IPS-NIHi7 (cell line): ENCODE data around the gene LCP2.

Source experiments
- DNase-seq: peaks from one replicate; pipeline ENCODE4 v3.0.0; 2012; ENCODE audit warnings: mixed read lengths; ENCODE audit errors: extremely low spot score

LCP2 gene

DNA sequence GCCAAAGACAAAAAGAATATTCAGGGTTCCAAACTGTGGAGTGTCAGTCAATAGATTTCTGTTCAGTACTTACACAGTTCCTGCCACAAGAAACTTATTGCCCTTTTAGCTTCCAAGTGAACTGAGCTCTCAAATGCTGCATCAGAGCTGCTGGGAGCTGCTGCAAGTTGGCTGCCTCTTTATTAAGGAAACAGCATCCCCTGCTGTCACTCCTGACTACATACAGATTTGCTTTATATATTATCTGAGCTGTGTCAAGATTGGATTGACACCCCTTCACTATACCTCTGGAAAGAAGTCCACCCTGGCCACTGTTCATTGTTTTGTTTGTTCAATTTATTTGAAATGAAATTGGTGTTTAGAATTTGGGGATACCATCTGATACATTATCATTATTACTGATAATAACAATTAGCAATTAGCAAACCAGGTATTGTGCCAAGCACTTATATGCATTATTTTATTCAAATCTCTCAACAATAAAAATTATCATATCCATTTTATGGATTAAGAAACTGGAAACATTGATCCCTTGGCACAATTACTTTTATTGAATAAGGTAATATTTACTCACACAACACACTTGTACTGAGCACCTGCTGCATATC lies 81.2 kb downstream of the LCP2 start:
- peak; percentile 75 for DNase-seq

DNA sequence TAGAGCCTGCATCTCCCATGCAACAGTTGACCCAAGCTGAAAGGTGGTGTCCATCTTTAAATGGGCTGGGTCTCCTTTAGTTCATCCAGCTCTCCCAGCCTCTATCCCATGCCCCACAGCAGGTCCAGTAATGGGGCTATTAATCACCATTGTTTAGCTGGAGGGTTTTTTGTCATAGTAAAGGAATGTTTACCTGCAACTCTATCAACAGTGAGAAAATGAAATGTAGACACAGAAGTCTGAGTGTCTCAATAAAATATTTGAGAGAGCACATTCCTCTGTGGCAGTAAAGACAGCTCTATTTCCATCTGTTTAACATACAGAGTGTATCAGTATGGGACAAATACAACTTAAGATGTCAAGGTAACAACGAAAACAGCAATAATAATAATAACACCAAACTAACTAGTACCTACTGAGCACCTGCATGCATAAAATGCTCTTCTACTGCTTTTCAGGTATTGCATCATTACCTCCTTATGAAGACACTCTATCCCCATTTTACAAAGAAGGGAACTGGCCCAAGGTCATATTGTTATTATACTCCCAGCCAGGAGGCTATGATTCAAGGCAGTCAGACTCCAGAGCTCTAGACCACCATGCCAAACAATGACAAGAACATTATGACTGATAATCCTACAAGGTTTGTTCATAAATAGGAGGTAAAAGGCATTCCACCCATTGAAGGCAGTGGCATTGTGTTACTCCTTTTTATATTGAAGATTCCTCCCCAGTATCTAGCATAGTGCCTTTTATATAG lies 85.8 kb downstream of the LCP2 start:
- DNase-seq: no peak

DNA sequence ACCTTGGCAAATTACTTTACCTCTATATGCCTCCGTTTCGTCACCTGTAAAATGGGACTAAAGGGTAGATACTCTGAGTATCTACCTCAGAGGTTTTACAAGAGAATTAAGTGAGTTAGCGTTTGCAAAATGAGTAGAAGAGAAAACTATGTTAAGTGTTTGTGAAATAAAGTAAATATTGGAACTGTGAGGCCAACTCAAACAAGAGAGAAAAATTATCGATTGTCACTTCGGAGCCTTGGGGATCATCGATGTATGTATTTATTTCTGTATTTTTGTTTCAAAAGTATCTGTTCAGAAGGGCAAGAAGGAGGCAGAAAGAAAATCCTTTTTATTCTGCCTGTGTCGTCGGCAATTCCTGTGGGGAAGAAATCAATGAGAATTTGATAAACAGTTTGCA lies 90.6 kb downstream of the LCP2 start:
- no peak for DNase-seq

DNA sequence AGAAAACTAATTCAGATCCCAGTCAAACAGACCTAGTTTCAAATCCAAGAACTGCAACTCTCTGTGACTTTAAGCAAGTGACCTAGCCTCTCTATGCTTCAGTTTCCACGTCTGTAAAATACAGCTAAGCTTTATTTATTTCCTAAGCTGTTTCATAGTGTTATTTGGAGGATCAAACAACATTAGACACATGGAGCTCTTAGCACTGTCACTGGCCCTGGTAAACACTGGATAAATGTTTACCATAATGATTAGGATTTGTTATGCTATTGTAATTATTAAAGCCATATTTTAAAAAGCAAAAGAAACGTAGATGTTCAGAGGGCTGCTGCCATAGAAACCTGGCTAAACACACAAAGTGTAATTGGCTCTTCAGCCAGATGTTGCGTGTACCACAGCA lies 91.4 kb downstream of the LCP2 start:
- no peak for DNase-seq

DNA sequence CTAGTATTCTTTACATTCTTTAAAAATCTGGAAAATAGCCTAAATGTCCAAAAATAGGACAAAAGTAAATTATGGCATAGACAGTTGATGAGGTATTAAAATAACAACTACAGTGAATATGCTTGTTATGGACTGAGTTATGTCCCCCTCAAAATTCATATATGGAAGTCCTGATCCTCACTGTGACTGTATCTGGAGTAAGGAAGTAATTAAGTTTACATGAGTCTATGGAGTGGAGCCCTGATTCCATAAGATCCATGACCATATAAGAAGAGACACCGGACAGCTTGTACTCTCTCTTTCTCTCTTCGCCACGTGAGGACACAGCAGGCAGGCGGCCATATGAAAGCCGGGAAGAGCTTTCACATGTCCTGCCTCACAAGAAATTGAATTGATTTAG lies 93.4 kb downstream of the LCP2 start:
- no peak for DNase-seq

DNA sequence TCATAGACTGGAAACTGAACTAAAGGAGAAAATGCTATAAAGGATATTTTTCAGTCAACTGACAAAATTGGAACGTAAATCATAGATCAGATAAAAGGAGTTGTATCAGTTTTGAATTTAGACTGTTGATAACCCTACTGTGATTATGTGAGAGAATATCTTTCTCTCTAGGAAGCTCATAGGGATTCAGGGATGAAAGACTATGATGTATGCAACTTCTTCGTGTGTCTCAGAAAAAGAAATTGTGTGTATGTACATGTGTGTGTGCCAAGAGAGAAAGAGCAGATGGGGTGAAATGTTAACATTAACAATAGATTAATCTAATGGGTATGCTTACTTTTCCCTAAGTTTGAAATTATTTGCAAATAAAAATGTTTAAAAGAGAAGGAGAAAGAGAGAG lies 95.5 kb downstream of the LCP2 start:
- DNase-seq: no peak

DNA sequence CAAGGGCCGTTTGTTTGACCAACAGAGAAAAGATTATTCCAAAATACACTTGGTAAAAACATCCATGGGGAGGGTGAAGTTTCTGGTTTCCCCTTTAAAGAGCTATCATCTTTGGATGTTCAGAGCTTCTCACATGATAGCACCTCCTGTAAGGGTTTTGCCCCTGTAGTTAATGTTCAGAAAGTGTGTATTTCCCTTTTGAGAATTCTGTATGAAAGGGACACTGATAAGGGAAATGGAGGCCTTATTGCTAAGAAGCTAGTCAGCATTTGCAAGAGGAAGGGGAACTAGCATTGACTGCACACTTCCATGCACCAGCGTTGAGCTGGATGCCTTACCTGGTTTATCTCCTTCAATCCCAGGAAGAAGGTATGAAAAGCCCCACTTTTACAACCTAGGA lies 96.3 kb downstream of the LCP2 start:
- DNase-seq: no peak

DNA sequence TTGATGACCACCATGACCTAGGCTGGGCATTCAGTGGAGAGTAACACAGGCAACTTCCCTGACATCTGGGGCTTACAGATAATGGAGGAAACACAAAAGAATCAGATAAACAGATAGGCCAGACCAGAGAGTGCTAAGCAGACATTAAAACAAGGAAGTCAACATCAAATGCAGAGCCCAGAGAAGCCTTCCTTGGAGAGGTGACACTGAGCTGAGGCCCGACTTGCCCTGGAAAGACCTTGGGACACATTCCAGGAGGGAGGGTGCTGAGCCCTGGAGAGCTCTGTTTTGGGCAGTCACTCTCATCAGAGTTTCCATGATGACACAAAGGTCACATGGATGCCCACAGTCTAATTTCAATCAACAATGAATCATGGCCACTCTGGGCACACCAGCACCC lies 96.7 kb downstream of the LCP2 start:
- DNase-seq: no peak
